HepG2 (cell line): ENCODE measurements around the gene C2orf78. TPM values are rescaled to one million over a fixed set of nuclear protein-coding genes. Genes with fewer than 3 reads are reported as not detected.
A peak's percentile ranks its signal among the peaks of the same experiment; 100 is the strongest.

ENCODE experiments used
- ATAD3A ChIP-seq: sonication (generic); formaldehyde crosslinking; IDR thresholded peaks from 2 replicates; pipeline ENCODE4 v1.4.0; 2020; ENCODE audit warnings: missing genetic modification reagents
- HIVEP1 ChIP-seq: sonication (generic); formaldehyde crosslinking; IDR thresholded peaks from 2 replicates; pipeline ENCODE4 v1.4.0; 2020; ENCODE audit warnings: mild to moderate bottlenecking, missing genetic modification reagents
- NFYB ChIP-seq: sonication (generic); formaldehyde crosslinking; IDR thresholded peaks from 2 replicates; pipeline ENCODE4 v1.4.0; 2020; ENCODE audit warnings: missing genetic modification reagents
- PHF8 ChIP-seq: sonication (generic); formaldehyde crosslinking; IDR thresholded peaks from 2 replicates; pipeline ENCODE4 v1.5.0; 2020; ENCODE audit warnings: missing genetic modification reagents
- POLR2A ChIP-seq, 2 experiments: IDR thresholded peaks; 2 replicates each; pipeline ENCODE4 v1.6.1; 2011; ENCODE audit warnings: low read depth in 2 of 2, low read length in 2 of 2, mild to moderate bottlenecking in 1 of 2, moderate library complexity in 1 of 2; ENCODE audit not compliant: insufficient read depth in 1 of 2
- RAD51 ChIP-seq: fragments of 450-650 bp; IDR thresholded peaks from 2 replicates; pipeline ENCODE4 v1.6.1; 2016; ENCODE audit warnings: borderline replicate concordance
- SPEN ChIP-seq: sonication (generic); formaldehyde crosslinking; IDR thresholded peaks from 2 replicates; pipeline ENCODE4 v1.5.1; 2020; ENCODE audit warnings: low read depth, mild to moderate bottlenecking, missing genetic modification reagents
- SSRP1 ChIP-seq: IDR thresholded peaks from 2 replicates; pipeline ENCODE4 v1.6.1; 2016; ENCODE audit warnings: control low read depth
- TBX2 ChIP-seq: sonication (generic); formaldehyde crosslinking; IDR thresholded peaks from 2 replicates; pipeline ENCODE4 v1.5.0; 2020; ENCODE audit warnings: missing genetic modification reagents, mild to moderate bottlenecking, borderline replicate concordance
- ZC3H4 ChIP-seq: sonication (generic); formaldehyde crosslinking; IDR thresholded peaks from 2 replicates; pipeline ENCODE4 v1.4.0; 2020; ENCODE audit warnings: missing genetic modification reagents, borderline replicate concordance
- ZFP90 ChIP-seq: sonication (generic); formaldehyde crosslinking; IDR thresholded peaks from 2 replicates; pipeline ENCODE4 v1.8.0; 2022; ENCODE audit warnings: missing genetic modification reagents, mild to moderate bottlenecking, inconsistent platforms, borderline replicate concordance
- polyA plus RNA-seq, 8 experiments: library from polyadenylated mRNA; depleted of rRNA in 3 of 8; stranded (reverse) in 7 of 8; unstranded in 1 of 8; fragments of >200 nt; fragmentation: Illumina TruSeq in 4 of 8; extraction: Trizol in 4 of 8; gene quantifications; 2 replicates each; pipeline versions ENCODE4 v1.2.1 to v1.2.3, GENCODE V29; 2011 to 2016; ENCODE audit warnings: low read depth in 4 of 8, missing spikeins in 1 of 8, mixed read lengths in 1 of 8; ENCODE audit not compliant: insufficient read depth in 1 of 8
- total RNA-seq, 5 experiments: library from RNA; depleted of rRNA; stranded (reverse); fragments of >200 nt; fragmentation: Illumina TruSeq; extraction: Trizol; gene quantifications; 2 replicates each; pipeline ENCODE4 v1.2.3, GENCODE V29; 2016; ENCODE audit warnings: low read depth in 1 of 5
- TF ChIP-seq, protein P1 (sequence below): sonication (generic); formaldehyde crosslinking; IDR thresholded peaks from 2 replicates; pipeline ENCODE4 v1.5.0; 2020; ENCODE audit warnings: missing genetic modification reagents, mild to moderate bottlenecking, borderline replicate concordance
- TF ChIP-seq, protein P2 (sequence below): IDR thresholded peaks from 2 replicates; pipeline ENCODE4 v1.6.1; 2012; ENCODE audit warnings: inconsistent platforms
- TF ChIP-seq, protein P3 (sequence below): sonication (generic); formaldehyde crosslinking; IDR thresholded peaks from 2 replicates; pipeline ENCODE4 v1.4.0; 2020; ENCODE audit warnings: missing genetic modification reagents, low read depth, mild to moderate bottlenecking, borderline replicate concordance
- TF ChIP-seq, protein P4 (sequence below): sonication (generic); formaldehyde crosslinking; IDR thresholded peaks from 2 replicates; pipeline ENCODE4 v1.8.1; 2023; ENCODE audit warnings: missing genetic modification reagents, mild to moderate bottlenecking, borderline replicate concordance
- TF ChIP-seq, protein P5 (sequence below): sonication (generic); formaldehyde crosslinking; IDR thresholded peaks from 2 replicates; pipeline ENCODE4 v1.4.0; 2020; ENCODE audit warnings: missing genetic modification reagents, mild to moderate bottlenecking, borderline replicate concordance
- TF ChIP-seq, protein P6 (sequence below): IDR thresholded peaks from 2 replicates; pipeline ENCODE4 v1.6.1; 2016; ENCODE audit warnings: missing compliant biosample characterization, missing genetic modification reagents, borderline replicate concordance
- TF ChIP-seq, protein P7 (sequence below): sonication (generic); formaldehyde crosslinking; IDR thresholded peaks from 2 replicates; pipeline ENCODE4 v1.4.0; 2020; ENCODE audit warnings: missing genetic modification reagents
- TF ChIP-seq, protein P8 (sequence below): sonication (generic); formaldehyde crosslinking; IDR thresholded peaks from 2 replicates; pipeline ENCODE4 v1.5.0; 2020; ENCODE audit warnings: missing genetic modification reagents

Gene C2orf78
- total and polyA plus RNA-seq, 2 of the 13 experiments (the other 11 are each of a cell fraction or from before 2014, with no cell fraction given) = not detected

DNA sequence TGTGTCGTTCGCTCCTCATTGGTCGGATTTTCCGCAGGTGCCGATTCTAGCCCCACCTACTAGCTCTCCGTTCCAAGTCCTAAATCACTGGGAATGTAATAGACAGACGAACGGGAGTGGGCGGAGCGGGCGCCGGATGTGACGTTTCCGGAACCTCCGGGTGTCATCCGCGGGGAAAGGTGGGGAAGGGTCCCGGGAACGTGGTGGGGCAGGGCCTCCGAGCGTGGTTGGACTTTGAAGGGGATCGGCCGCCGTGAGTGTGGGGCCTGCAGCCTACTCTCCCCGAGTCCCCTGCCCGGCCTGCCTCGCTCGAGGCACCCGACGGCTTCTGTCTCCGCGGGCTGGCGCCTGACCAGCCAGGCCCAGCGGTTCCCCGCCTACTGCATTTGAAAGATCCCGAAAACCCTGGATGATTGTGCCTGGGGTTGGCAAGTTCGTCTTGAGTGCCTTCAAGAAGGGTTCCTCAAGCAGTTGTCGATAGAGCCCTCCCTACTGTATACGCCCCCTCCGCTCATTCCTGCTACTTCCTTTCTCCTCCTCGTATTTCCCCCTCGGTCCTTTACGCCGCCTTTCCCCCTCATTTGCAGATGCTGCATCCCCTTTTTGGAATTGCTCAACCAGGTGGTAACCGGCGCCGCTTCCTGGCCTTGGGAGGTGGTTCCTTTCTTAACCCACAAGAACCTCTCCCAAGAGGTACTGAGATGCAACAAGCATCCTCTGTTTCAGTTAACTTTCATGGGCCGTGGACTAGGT is 45.0 kb downstream of the C2orf78 start, which contains the start of gene STAMBP (continued):
- TF ChIP-seq SPEN (CRISPR knock-in tag) = peak; percentile 93
- TF ChIP-seq, protein P1, sequence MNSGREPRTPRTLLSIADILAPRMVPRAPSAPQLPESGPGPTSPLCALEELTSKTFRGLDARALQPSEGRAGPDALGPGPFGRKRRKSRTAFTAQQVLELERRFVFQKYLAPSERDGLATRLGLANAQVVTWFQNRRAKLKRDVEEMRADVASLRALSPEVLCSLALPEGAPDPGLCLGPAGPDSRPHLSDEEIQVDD (CRISPR knock-in tag) = peak; percentile 40; the same call in 1 of the 2 replicates
- TF ChIP-seq, protein P2, sequence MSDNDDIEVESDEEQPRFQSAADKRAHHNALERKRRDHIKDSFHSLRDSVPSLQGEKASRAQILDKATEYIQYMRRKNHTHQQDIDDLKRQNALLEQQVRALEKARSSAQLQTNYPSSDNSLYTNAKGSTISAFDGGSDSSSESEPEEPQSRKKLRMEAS = peak; percentile 95
- TF ChIP-seq ZC3H4 (CRISPR knock-in tag) = peak; percentile 49; the same call in 1 of the 2 replicates
- peak; percentile 85 for TF ChIP-seq HIVEP1 (CRISPR knock-in tag)
- TF ChIP-seq, protein P3, sequence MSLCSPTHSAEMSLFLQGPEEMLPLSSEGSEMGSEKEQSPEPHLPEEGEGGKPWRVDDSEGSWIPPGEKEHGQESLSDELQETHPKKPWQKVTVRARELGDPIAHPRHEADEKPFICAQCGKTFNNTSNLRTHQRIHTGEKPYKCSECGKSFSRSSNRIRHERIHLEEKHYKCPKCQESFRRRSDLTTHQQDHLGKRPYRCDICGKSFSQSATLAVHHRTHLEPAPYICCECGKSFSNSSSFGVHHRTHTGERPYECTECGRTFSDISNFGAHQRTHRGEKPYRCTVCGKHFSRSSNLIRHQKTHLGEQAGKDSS (CRISPR knock-in tag) = 0 out of 2 replicates have a peak, but pooled peaks have one; percentile 23
- peak; percentile 76 to 96 for TF ChIP-seq POLR2A (IDR thresholded peaks at IDR 0.05; ENCODE audit: insufficient read depth in 1 of 2, low read depth in 2 of 2, low read length in 2 of 2)
- TF ChIP-seq, protein P4, sequence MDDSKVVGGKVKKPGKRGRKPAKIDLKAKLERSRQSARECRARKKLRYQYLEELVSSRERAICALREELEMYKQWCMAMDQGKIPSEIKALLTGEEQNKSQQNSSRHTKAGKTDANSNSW = peak; percentile 44; the same call in 1 of the 2 replicates
- TF ChIP-seq, protein P5, sequence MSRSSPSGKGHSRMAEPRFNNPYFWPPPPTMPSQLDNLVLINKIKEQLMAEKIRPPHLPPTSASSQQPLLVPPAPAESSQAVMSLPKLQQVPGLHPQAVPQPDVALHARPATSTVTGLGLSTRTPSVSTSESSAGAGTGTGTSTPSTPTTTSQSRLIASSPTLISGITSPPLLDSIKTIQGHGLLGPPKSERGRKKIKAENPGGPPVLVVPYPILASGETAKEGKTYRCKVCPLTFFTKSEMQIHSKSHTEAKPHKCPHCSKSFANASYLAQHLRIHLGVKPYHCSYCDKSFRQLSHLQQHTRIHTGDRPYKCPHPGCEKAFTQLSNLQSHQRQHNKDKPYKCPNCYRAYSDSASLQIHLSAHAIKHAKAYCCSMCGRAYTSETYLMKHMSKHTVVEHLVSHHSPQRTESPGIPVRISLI (CRISPR knock-in tag) = no peak; the same call in 1 of the 2 replicates
- TF ChIP-seq PHF8 (CRISPR knock-in tag) = peak; percentile 95
- TF ChIP-seq, protein P6, sequence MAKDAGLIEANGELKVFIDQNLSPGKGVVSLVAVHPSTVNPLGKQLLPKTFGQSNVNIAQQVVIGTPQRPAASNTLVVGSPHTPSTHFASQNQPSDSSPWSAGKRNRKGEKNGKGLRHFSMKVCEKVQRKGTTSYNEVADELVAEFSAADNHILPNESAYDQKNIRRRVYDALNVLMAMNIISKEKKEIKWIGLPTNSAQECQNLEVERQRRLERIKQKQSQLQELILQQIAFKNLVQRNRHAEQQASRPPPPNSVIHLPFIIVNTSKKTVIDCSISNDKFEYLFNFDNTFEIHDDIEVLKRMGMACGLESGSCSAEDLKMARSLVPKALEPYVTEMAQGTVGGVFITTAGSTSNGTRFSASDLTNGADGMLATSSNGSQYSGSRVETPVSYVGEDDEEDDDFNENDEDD (CRISPR knock-in tag) = peak; percentile 38; the same call in 1 of the 2 replicates
- TF ChIP-seq, protein P7, sequence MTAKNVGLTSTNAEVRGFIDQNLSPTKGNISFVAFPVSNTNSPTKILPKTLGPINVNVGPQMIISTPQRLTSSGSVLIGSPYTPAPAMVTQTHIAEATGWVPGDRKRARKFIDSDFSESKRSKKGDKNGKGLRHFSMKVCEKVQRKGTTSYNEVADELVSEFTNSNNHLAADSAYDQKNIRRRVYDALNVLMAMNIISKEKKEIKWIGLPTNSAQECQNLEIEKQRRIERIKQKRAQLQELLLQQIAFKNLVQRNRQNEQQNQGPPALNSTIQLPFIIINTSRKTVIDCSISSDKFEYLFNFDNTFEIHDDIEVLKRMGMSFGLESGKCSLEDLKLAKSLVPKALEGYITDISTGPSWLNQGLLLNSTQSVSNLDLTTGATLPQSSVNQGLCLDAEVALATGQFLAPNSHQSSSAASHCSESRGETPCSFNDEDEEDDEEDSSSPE (CRISPR knock-in tag) = peak; percentile 54
- peak; percentile 93 for TF ChIP-seq ZFP90 (CRISPR knock-in tag)
- no peak for TF ChIP-seq RAD51
- peak; percentile 92 for TF ChIP-seq NFYB (CRISPR knock-in tag)
- TF ChIP-seq ATAD3A (CRISPR knock-in tag) = no peak
- peak; percentile 90 for TF ChIP-seq TBX2 (CRISPR knock-in tag)
- TF ChIP-seq, protein P8, sequence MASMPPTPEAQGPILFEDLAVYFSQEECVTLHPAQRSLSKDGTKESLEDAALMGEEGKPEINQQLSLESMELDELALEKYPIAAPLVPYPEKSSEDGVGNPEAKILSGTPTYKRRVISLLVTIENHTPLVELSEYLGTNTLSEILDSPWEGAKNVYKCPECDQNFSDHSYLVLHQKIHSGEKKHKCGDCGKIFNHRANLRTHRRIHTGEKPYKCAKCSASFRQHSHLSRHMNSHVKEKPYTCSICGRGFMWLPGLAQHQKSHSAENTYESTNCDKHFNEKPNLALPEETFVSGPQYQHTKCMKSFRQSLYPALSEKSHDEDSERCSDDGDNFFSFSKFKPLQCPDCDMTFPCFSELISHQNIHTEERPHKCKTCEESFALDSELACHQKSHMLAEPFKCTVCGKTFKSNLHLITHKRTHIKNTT (CRISPR knock-in tag) = no peak
- no peak for TF ChIP-seq SSRP1 (CRISPR knock-in tag)
